T-helper 2 cell treated with Interferon-gamma antibody and Interleukin-4, amounts not matched to agents 5 μg/mL and 100 μg/mL, for 36 hours (primary cell): ENCODE data around the gene OSBPL6.

ENCODE experiments used
- DNase-seq: peaks from one replicate; pipeline ENCODE4 v3.0.0; 2021; ENCODE audit warnings: low spot score
- H3K27ac Mint-ChIP-seq: one replicate; pipeline ENCODE4 v1.8.0; 2021; ENCODE audit warnings: mild to moderate bottlenecking, mixed read lengths
- H3K27me3 Mint-ChIP-seq: one replicate; pipeline ENCODE4 v1.8.0; 2021; ENCODE audit warnings: low read depth, mixed read lengths
- H3K36me3 Mint-ChIP-seq: one replicate; pipeline ENCODE4 v1.8.0; 2021; ENCODE audit warnings: low read depth, mixed read lengths
- H3K4me1 Mint-ChIP-seq: one replicate; pipeline ENCODE4 v1.8.0; 2021; ENCODE audit warnings: low read depth, mixed read lengths
- H3K4me3 Mint-ChIP-seq: one replicate; pipeline ENCODE4 v1.8.0; 2022; ENCODE audit warnings: mild to moderate bottlenecking, moderate library complexity, mixed read lengths
- H3K9me3 Mint-ChIP-seq: one replicate; pipeline ENCODE4 v1.8.0; 2021; ENCODE audit warnings: mixed read lengths

Gene OSBPL6

DNA sequence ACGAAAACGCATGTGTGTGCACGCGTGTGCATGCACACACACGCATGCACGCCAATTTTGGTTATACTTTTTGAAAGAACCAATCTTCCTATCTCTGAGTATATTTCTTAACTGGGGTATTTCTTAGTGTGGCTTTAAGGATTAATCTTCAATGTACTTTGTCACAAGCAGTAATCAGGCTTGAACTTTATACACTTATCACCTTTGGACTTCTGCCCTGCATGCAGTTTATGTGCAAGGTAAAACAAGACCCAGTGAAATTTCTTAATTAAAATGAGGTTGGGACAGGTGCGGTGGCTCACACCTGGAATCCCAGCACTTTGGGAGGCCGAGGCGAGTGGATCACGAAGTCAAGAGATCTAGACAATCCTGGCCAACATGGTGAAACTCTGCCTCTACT, 85.3 kb downstream of the OSBPL6 start:
- DNase-seq, result no peak
- Mint-ChIP-seq H3K27ac (no peak overlapping the region), H3K4me1 (peaks cover 2% of the 10 kb centered on the region), H3K36me3 (no peaks in the 10 kb centered on the region), H3K9me3 (no peaks in the 10 kb centered on the region), H3K4me3 (no peak overlapping the region), H3K27me3 (peaks cover 18% of the 10 kb centered on the region)

DNA sequence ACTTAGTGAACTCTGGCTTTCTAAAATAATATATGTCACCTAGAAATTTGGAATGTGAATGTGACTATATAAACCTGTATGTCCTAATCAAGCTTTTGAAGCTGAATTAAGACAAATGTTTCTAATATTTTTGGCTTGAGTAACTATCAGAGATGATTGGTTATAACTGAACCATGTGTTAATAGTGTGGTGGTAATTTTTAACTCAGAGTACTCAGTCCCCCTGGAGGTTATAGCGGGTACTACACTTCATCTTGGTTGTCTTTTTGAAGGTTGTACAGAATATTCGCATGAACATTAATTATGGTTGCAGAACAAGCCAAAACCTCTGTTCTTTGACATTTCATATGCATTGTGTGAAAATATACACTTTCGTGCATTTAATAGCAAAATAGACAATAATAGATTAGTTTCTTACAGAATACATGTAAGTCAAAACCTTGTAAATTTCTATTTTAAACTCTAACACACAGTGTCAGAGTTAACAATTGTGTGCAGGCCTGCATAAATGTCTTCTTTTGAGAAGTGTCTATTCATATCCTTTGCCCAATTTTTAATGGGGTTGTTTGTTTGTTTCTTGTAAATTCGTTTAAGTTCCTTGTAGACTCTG, 86.0 kb downstream of the OSBPL6 start:
- Mint-ChIP-seq H3K4me1 (peaks cover 6% of the 10 kb centered on the region), H3K27ac (no peak overlapping the region), H3K4me3 (no peak overlapping the region), H3K9me3 (no peaks in the 10 kb centered on the region), H3K36me3 (no peaks in the 10 kb centered on the region), H3K27me3 (peaks cover 13% of the 10 kb centered on the region)
- no peak for DNase-seq

- Mint-ChIP-seq H3K27me3 (peaks cover 13% of the 10 kb centered on the region), H3K27ac (no peak overlapping the region), H3K36me3 (no peaks in the 10 kb centered on the region), H3K9me3 (no peaks in the 10 kb centered on the region), H3K4me3 (no peak overlapping the region), H3K4me1 (peaks cover 6% of the 10 kb centered on the region)
- no peak for DNase-seq
Observed at GRCh38 chr2:178282075-178282815, 87.9 kb downstream of the OSBPL6 start.

DNA sequence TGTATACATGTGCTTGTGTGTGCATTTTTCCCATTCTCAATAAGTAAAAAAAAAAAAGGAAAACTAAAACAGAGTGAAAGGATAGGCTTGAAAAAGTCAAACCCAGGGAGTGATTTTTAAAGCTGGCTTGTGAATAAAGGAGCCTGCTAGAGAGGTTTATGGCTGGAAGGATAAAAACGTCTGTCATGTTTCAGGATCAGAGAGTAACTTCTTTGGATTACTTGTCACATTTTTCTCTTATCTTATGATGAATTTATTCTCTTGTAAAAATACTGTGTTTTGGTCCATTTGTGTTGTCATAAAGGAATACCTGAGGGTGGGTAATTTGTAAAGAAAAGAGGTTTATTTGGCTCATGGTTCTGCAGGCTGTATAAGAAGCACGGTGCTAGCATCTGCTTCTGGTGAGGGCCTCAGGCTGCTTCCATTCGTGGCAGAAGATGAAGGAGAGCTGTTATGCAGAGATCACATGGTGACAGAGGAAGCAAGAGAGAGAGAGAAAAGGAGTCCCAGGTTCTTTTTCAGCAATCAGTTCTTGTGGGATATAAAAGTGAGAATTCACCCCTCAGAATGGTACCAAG, 89.1 kb downstream of the OSBPL6 start:
- no peak for DNase-seq
- Mint-ChIP-seq H3K27ac (no peak overlapping the region), H3K27me3 (peaks cover 10% of the 10 kb centered on the region), H3K4me1 (peaks cover 6% of the 10 kb centered on the region), H3K36me3 (no peaks in the 10 kb centered on the region), H3K9me3 (no peaks in the 10 kb centered on the region), H3K4me3 (no peak overlapping the region)

DNA sequence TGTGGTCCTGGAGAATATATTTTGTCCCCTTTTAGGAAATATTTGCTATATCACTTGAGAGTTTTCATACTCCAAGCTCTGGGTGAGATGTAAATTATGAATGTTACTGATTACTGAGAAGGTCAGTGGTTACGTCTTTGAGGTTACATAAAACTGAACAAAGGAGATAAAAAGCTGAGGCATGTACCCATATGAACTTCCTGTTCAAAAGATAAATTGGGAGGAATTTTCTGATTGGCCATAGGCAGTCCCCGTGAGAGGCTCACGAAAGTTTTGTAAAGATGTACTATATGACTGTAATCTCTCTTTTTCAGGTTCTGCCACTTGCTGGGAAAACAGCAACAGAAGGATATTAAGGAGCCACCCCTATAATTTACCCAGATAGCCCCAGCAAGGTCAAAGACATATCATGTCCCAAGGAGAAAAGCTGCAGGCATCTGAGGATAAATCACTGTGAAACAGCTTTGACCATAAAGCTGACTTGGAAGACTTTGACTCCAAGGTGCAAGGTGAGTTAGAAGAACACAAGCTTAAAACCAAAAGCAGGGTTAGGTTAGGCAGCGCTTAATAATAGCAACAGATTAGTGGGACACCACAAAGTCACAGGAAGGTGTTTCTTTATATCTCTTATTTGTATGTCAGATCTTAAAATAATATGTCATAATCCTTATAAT, 90.4 kb downstream of the OSBPL6 start:
- no peak overlapping the region for H3K4me3 Mint-ChIP-seq
- H3K36me3 Mint-ChIP-seq, result no peaks in the 10 kb centered on the region
- H3K27me3 Mint-ChIP-seq, result peaks cover 6% of the 10 kb centered on the region
- peaks cover 6% of the 10 kb centered on the region for H3K4me1 Mint-ChIP-seq
- H3K9me3 Mint-ChIP-seq, result no peaks in the 10 kb centered on the region
- no peak for DNase-seq
- no peak overlapping the region for H3K27ac Mint-ChIP-seq

- Mint-ChIP-seq H3K4me1 (peaks cover 6% of the 10 kb centered on the region), H3K27me3 (peaks cover 6% of the 10 kb centered on the region), H3K9me3 (no peaks in the 10 kb centered on the region), H3K27ac (no peak overlapping the region), H3K4me3 (no peak overlapping the region), H3K36me3 (no peaks in the 10 kb centered on the region)
- DNase-seq, result no peak
Observed at GRCh38 chr2:178285287-178285615, 90.9 kb downstream of the OSBPL6 start.

GRCh38 chr2:178286636-178287035, 92.3 kb downstream of the OSBPL6 start:
- Mint-ChIP-seq H3K36me3 (no peaks in the 10 kb centered on the region), H3K27me3 (peaks cover 6% of the 10 kb centered on the region), H3K4me1 (peaks cover 6% of the 10 kb centered on the region), H3K9me3 (no peaks in the 10 kb centered on the region), H3K4me3 (no peak overlapping the region), H3K27ac (no peak overlapping the region)
- no peak for DNase-seq

GRCh38 chr2:178287652-178288344, 93.5 kb downstream of the OSBPL6 start:
- Mint-ChIP-seq H3K9me3 (no peaks in the 10 kb centered on the region), H3K27me3 (peaks cover 10% of the 10 kb centered on the region), H3K4me3 (no peak overlapping the region), H3K36me3 (no peaks in the 10 kb centered on the region), H3K4me1 (peaks cover 6% of the 10 kb centered on the region), H3K27ac (no peak overlapping the region)
- no peak for DNase-seq

DNA sequence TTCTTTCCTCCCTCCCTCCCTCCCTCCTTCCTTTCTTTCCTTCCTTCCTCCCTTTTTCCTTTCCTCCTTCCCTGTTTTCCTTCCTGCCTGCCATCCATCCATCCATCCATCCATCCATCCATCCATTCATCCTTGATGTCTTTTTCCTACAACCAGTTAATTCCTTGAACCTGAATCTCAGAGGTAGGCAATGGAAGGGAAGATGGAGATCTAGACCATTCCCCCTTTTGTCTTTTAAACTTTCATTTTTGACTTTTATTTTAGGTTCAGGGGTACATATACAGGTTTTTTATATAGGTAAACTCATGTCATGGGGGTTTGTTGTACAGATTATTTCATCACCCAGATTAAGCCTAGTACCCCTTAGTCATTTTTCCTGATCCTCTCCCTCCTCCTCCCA, 97.4 kb downstream of the OSBPL6 start:
- H3K4me3 Mint-ChIP-seq, result no peak overlapping the region
- H3K27me3 Mint-ChIP-seq, result peaks cover 26% of the 10 kb centered on the region
- H3K36me3 Mint-ChIP-seq, result no peaks in the 10 kb centered on the region
- H3K4me1 Mint-ChIP-seq, result no peaks in the 10 kb centered on the region
- no peak for DNase-seq
- no peak overlapping the region for H3K27ac Mint-ChIP-seq
- no peaks in the 10 kb centered on the region for H3K9me3 Mint-ChIP-seq

DNA sequence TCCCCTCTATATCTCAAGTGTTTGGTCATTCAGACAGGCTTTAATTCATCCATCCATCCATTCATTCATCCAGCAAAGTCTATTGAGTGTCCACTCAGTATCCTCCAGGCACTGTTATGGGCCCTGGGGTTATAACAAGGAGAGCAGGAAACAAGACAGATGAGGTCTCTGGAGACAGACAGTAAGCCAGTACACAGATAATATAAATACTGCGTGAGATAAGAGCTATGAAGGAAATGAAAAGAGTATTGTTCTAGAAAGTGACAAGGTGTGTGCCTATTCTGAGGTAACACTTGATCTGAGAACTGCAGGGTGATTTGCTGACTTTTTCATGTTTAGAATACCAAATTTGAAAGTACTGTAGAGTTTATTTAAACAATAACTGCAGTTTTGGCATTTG, 98.3 kb downstream of the OSBPL6 start:
- Mint-ChIP-seq H3K4me3 (no peak overlapping the region), H3K36me3 (no peaks in the 10 kb centered on the region), H3K4me1 (no peaks in the 10 kb centered on the region), H3K27me3 (peaks cover 26% of the 10 kb centered on the region), H3K27ac (no peak overlapping the region), H3K9me3 (no peaks in the 10 kb centered on the region)
- DNase-seq, result no peak

DNA sequence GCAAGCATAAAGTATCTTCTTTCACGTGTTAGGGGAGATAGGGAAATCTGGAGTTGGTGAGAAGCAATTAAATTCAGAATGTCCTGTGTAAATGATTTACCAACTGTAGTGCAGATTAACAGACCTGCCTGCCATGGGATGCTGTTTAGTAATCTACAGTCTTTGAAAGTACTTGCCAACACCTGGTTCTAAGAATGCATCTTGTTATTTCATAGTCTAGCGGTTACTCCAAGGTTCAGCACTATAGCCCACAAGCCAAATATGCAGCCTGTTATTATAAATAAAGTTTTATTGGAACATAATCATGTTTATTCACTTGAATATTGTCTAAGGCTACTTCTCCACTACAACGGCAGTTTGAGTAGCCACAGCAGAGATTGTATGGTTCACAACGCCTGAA, 100.8 kb downstream of the OSBPL6 start:
- peaks cover 29% of the 10 kb centered on the region for H3K27me3 Mint-ChIP-seq

DNA sequence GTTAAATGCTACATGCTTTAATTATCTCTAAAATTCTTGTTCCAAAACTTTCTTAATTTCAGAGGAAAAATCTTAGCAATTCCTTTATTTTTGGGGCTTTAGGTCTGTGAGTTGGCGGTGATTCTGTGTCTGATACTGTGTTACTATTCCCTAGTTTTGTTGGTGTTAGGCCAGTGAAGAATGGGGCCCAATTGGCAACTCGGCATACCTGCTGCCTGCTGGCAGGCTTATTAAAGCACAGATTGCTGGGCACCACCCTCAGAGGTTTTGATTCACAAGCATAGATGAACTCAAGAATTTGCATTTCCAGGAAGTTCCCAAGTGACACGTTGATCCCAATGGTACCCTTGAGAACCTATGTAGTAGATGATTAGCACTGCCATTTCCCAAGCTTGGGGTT, 101.6 kb downstream of the OSBPL6 start:
- Mint-ChIP-seq H3K27me3 (peaks cover 29% of the 10 kb centered on the region), H3K27ac (no peak overlapping the region), H3K9me3 (no peaks in the 10 kb centered on the region), H3K4me1 (no peaks in the 10 kb centered on the region), H3K4me3 (no peak overlapping the region), H3K36me3 (no peaks in the 10 kb centered on the region)
- no peak for DNase-seq

More for the DNA sequence above, 100.8 kb downstream of the OSBPL6 start:
- Mint-ChIP-seq H3K4me1 (no peaks in the 10 kb centered on the region), H3K4me3 (no peak overlapping the region), H3K9me3 (no peaks in the 10 kb centered on the region), H3K36me3 (no peaks in the 10 kb centered on the region), H3K27ac (no peak overlapping the region)
- DNase-seq, result no peak

DNA sequence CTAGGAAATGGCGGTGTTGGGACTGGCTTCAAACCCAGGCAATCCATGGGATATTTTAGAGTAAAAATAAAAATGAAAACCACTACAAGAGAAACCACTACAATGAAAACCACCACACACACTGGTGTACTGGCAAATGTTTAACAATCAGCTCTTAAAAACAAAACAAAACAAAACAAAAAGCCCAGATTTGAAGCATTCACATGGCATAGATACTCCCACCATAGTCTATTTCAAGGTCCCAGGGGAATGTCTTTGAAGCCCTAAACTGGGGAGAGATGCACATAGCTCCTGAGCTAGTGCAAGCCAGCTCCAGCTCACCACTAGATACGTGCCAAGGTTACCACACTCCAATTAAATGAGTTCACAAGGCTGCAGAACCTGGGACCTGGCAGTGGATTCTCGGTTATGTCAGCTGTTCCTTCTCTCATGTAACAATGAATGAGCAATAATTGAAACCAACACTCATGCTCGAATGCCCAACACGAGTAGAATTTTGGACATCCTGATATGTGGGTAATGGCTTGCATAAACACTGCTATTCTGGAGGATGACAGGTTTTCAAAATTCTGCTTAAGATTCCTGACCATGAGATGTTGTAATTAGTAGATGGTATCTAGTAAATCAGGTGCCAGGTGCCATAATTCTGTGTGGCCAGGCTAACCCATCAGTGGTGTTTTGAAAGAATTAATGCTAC, 102.2 kb downstream of the OSBPL6 start:
- Mint-ChIP-seq H3K4me1 (no peaks in the 10 kb centered on the region), H3K27ac (no peak overlapping the region), H3K27me3 (peaks cover 25% of the 10 kb centered on the region), H3K36me3 (no peaks in the 10 kb centered on the region), H3K4me3 (no peak overlapping the region), H3K9me3 (no peaks in the 10 kb centered on the region)
- DNase-seq, result no peak
